GM12801 (cell line): ENCODE measurements around the gene WWC2.

Experiments
- CTCF ChIP-seq: IDR thresholded peaks from one replicate; pipeline ENCODE4 v1.5.1; 2011; ENCODE audit warnings: control low read depth; ENCODE audit not compliant: insufficient read length; ENCODE audit errors: extremely low read depth

WWC2 gene

DNA sequence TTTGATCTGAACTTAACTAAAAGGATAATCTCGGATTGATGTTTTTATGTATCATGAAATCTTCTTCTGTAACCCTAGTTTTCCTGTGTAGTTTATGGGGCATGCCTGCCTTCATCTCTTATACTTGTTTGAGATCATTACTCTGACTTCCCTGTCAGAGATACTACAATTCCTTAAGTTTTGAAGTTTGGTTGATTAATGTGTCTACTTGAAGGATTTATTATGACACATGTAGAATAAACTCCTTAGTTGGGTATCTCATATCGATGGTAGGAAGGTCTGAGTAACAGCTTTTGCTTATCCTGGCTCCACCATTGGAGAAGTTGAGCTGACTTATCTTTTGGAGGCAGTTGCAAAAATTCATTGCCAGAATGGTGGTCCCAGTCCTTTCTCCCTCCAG, 46.7 kb downstream of the WWC2 start:
- no peak for TF ChIP-seq CTCF

DNA sequence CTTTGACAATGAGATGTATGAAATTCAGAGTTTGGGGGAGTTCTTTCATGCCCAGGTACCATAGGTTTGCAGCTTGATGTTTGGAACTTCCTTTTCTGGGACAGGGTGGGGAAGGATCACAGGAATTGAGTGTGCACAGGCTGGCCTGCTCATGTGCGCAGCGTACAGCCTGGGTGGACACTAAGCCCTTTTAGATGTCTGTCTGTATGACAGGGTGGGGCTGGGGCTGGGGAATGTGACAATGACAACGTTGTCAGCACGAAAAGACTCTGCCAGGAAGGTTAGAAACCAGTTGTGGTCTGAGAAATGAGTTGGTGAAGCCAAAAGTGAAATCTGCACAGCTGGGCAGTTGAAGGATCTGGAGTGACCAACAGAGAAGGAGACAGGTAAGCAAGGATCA, 47.4 kb downstream of the WWC2 start:
- TF ChIP-seq CTCF: no peak

- TF ChIP-seq CTCF: no peak
These were observed 48.1 kb downstream of the WWC2 start for GRCh38 chr4:183147196-183147595.

GRCh38 chr4:183147983-183148382, 48.9 kb downstream of the WWC2 start:
- TF ChIP-seq CTCF: no peak

DNA sequence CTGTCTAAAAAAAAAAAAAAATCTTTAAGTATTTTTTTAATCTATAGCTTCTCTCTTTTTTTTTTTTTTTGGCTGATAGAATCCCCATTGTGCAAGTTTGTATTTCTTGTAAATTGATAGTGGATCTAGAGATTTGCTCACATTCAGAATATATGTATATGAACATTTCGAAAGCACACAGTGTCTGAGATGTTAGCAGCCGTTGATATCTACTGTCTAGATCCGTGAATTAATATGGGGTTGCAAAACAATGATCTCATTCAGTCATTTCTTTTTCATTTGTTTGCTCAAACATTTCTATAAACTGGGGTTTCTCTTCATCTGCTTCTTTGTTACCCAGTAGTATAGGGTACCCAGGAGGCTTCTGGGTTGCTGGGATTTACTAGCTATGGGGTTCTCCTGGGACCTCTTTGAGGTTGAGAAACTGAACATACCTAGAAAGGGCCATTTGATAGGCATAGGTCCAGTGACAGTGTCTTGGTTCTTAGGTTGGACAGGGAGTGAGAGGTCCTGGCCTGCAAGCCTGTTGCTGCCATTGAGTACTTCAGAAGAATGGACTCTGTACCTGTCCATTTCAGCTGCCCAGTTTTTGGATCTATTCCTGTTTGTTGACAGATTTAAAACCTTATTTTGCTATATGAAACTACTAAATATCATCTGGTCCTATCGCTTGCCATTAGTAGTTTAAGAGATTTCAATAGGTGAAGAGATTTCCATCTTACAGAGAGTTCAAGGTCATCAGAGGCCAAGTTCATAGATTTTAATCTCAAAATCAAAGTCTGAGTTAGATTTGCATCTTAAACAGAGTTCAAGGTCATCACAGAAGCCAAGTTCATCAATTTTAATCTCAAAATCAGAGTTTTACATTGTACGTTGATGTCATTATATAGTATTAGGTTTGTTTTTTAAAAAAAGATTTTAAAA, 50.8 kb downstream of the WWC2 start:
- TF ChIP-seq CTCF: no peak

DNA sequence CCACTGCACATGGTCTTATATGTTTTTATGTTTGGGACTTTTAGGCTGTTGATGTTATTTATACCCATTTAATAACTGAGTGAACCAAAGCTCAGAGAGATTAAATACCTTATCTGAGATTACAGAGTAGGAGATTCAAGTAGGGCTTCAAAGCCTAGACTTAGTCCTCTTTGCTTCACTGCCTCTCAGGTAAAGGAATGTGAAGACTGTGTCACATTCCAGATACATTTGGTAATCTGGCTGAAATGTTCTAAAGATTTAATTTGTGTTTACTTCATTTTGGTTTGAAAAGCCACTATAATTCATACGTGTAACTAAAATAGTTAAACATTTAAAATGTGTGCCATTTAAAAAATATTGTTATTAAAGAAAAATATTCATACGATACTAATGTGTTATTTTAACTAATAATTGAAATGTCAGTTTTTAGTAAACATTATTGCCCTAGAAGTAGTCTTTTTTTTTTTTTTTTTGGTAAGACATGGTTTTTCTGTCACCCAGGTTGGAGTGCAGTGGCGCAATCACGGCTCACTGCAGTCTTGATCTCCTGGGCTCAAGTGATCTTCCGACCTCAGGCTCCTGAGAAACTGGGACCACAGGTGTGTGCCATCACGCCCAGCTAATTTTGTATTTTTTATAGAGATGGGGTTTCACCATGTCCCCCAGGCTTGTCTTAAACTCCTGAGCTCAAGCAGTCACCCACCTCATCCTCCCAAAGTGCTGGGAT, 54.3 kb downstream of the WWC2 start:
- no peak for TF ChIP-seq CTCF

DNA sequence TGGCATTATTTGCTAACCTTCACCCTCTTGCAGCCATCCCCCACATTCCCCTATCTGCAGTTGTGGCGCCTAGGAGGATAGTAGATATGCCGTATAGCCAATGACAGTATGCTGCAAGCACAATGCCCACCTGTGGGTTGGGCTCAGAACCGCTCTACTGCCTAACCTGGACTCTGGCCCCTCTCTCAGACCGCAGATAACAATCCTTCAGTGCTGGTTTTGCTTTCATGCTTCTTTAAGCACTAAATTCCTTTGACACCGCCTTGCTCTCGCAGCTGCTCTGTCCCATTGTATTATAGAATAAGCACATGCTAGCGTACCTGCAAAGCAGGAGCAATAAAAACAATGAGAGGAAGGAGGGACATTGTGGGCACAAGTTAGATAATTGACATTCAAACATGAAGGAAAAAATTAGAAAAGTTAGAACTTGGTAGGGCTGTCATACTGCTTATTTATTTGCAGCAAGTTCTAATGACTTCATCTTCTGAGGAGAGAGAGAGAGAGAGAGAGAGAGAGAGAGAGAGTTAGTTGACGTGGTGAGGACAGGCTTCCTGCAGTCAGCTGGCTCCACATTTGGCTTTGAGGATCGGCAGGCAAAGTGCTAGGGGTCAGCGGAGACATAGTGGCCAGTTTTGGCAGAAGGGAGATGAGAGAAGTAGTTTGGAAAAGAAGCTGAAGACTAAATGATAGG, 55.8 kb downstream of the WWC2 start:
- TF ChIP-seq CTCF: no peak
